MG63 (cell line): ENCODE results near the gene NXNL1. TPM values are rescaled to one million over a fixed set of nuclear protein-coding genes. Genes with fewer than 3 reads are reported as not detected.

Experiments
- DNase-seq: peaks from one replicate; pipeline ENCODE4 v3.0.0-alpha.2; 2020
- H3K27me3 ChIP-seq: fragments of 250-450 bp; sonication (Bioruptor Pico); 2 replicates; pipeline ENCODE4 v1.5.1; 2020; ENCODE audit warnings: mild to moderate bottlenecking, moderate library complexity
- H3K36me3 ChIP-seq: fragments of 250-450 bp; sonication (Bioruptor Pico); 2 replicates; pipeline ENCODE4 v1.5.1; 2020; ENCODE audit warnings: mild to moderate bottlenecking, moderate library complexity
- H3K4me3 ChIP-seq: fragments of 250-450 bp; sonication (Bioruptor Pico); 2 replicates; pipeline ENCODE4 v1.5.1; 2020; ENCODE audit warnings: mild to moderate bottlenecking, moderate library complexity
- H3K9me3 ChIP-seq: fragments of 250-450 bp; sonication (Bioruptor Pico); 2 replicates; pipeline ENCODE4 v1.5.1; 2020; ENCODE audit warnings: mild to moderate bottlenecking, moderate library complexity
- total RNA-seq: library from RNA; depleted of rRNA; stranded (reverse); fragments of >200 nt; shearing (Covaris generic); gene quantifications from 2 replicates; pipeline ENCODE4 v1.2.3, GENCODE V29; 2014; ENCODE audit warnings: low replicate concordance

NXNL1 gene
- total RNA-seq, 1 experiment from 2014 or later: not detected

DNA sequence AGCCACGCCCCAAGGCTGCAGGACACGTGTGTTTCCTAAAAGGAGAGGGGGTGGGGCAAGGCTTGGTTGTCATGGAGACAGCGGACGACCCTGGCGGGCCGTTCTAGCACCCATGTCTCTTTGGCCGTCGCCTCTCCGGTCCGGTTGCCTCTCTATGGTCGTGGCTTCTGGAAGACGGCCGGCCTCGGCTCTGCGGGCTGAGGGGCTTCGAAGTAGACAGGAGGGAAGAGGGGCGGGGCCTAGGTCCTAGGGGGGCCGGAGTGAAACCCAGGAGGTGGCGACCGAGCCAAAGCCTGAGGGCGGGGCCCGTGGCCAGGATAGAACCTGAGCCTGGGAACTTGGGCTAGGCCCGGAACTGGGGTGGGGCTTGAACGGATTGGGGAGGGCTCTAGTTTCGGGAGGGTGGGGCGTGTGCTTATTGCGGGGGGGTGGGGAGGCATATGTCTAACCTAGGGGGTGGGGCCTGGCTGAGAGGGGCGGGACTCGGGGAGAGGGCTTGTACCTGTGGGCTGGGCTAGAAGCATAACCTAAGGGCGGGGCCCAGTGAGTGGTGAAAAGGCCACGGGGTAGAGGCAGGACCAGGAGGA lies 8.8 kb upstream of the NXNL1 start:
- peak overlapping the region; percentile 72 for H3K4me3 ChIP-seq
- no peaks in the 10 kb centered on the region for H3K9me3 ChIP-seq
- no peaks in the 10 kb centered on the region for H3K36me3 ChIP-seq
- H3K27me3 ChIP-seq: no peaks in the 10 kb centered on the region
- peak; percentile 96 for DNase-seq

GRCh38 chr19:17469092-17469480 lies 8.4 kb upstream of the NXNL1 start:
- H3K27me3 ChIP-seq: no peaks in the 10 kb centered on the region
- no peak for DNase-seq
- H3K4me3 ChIP-seq: peak overlapping the region; percentile 72
- H3K36me3 ChIP-seq: no peaks in the 10 kb centered on the region
- no peaks in the 10 kb centered on the region for H3K9me3 ChIP-seq

DNA sequence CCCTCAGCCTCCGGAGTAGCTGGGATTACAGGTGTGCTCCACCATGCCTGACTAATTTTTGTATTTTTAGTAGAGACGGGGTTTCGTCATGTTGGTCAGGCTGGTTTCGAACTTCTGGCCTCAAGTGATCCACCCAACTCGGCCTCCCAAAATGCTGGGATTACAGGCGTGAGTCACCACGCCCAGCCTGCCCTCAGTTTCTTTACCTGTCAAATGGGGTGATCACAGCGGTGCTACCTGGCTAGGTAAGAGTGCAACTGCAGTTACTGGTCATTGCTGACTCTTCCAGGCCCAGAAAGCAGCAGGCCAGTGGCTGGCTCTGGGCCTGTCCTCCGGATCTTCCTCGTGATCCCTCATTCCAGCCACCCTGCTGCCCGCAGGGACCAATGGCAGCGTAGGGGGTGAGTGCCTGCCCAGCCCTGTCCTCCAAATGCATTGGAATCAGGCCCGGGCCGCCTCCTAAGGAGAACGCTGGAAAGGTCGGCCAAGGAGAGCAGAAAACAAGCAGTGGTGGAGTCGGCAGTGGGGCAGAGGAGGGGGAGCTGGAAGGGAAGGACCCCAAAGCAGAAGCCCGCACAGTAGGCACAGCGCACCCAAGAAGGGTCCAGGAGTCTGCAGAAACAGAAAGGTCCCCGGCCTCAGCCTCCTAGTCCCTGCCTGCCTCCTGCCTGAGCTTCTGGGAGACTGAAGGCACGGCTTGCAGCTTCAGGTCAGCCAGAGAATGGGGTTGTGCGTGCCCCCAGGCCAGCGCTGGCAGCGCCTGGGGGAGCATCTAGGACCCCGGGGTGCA lies 7.8 kb upstream of the NXNL1 start:
- no peak for DNase-seq
- Histone ChIP-seq H3K9me3 (no peaks in the 10 kb centered on the region), H3K4me3 (peak overlapping the region; percentile 72; the same call in 1 of the 2 replicates), H3K36me3 (no peaks in the 10 kb centered on the region), H3K27me3 (no peaks in the 10 kb centered on the region)

DNA sequence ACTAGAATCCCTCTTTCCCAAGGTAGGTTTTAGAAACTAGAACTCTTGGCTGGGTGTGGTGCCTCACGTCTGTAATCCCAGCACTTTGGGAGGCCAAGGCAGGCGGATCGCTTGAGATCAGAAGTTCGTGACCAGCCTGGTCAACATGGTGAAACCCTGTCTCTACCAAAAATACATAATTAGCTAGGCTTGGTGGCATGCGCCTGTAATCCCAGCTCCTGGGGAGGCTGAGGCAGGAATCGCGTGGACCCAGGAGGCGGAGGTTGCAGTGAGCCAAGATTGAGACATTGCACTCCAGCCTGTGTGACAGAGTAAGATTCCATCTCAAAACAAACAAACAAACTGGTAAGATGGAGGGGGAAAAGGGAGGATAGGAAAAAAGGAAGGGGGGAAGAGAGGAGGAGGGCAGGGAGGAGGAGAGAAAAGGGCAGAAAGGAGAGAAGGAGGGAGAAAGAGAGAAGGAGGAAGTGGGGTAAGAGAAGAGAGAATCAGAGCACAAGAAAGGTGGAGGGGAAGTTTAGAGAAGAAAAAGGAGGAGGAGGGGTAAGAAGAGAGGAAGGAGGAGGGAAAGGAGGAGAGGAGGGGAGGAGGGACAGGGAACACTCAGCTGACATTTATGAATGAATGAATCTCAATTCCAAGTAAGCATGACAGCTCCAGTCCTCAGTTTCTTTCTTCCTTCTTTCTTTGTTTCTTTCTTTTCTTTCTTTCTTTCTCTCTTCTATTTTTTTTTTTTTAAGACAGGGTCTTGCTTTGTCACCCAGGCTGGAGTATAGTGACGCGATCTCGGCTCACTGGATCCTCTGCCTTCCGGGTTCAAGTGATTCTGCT lies 7.0 kb upstream of the NXNL1 start:
- no peaks in the 10 kb centered on the region for H3K36me3 ChIP-seq
- no peaks in the 10 kb centered on the region for H3K27me3 ChIP-seq
- no peak overlapping the region for H3K4me3 ChIP-seq
- H3K9me3 ChIP-seq: no peaks in the 10 kb centered on the region
- DNase-seq: no peak

DNA sequence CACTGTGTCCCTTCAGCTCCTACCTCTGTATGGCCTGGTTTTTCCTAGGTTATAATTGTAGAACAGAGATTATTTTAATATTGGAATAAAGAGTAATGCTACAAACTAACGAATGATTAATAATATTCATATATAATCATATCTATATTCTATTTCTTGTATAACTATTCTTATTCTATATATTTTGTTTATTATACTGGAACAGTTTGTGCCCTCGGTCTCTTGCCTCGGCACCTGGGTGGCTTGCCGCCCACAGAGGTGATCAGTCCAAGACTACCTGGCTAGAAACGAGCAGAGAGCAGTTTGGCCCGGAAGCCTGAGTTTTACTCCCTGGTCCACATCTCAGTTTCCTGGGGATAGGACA lies 5.7 kb upstream of the NXNL1 start:
- DNase-seq: no peak
- Histone ChIP-seq H3K9me3 (no peaks in the 10 kb centered on the region), H3K27me3 (no peaks in the 10 kb centered on the region), H3K4me3 (no peak overlapping the region), H3K36me3 (no peaks in the 10 kb centered on the region)

DNA sequence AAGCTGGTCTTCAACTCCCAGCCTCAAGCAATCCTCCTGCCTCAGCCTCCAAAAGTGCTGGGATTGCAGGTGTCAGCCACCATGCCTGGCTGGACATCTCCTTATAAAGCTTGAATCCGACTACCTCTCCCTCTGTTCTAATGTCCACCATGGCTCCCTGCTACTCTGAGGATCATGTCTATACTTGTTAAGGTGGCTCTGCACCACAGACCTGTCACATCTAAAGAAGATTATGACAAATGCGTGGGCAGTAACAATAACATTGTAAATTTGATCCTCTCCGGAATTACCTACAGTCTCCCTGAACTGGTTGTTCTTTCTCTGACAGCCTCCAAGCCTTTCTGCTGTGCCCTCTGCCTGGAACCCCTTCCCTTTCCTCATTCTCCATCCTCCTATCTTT lies 1.8 kb downstream of the NXNL1 start:
- no peaks in the 10 kb centered on the region for H3K36me3 ChIP-seq
- H3K9me3 ChIP-seq: no peaks in the 10 kb centered on the region
- DNase-seq: no peak
- H3K4me3 ChIP-seq: no peak overlapping the region
- peaks cover 30% of the 10 kb centered on the region for H3K27me3 ChIP-seq

GRCh38 chr19:17457616-17458015 lies 3.1 kb downstream of the NXNL1 start:
- no peak overlapping the region for H3K4me3 ChIP-seq
- no peaks in the 10 kb centered on the region for H3K36me3 ChIP-seq
- DNase-seq: no peak
- peaks cover 34% of the 10 kb centered on the region for H3K27me3 ChIP-seq
- H3K9me3 ChIP-seq: no peaks in the 10 kb centered on the region; the same call in 1 of the 2 replicates

DNA sequence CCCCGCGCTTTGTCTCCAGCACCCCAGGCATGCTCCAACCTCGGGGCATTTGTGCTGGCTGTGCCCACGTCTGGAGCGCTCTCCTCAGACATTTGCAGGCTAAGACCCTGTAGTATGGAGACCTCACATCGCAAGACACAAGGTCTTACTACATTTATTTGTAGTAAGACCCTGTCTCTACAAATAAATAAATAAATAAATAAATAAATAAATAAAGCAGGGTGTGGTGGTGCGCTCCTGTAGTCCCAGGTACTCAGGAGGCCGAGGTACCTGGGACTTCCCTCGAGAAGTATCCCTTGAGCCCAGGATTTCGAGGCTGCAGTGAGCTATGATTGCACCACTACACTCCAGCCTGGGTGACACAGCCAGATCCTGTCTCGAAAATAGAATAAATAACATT lies 4.6 kb downstream of the NXNL1 start:
- no peak for DNase-seq
- H3K4me3 ChIP-seq: no peak overlapping the region

DNA sequence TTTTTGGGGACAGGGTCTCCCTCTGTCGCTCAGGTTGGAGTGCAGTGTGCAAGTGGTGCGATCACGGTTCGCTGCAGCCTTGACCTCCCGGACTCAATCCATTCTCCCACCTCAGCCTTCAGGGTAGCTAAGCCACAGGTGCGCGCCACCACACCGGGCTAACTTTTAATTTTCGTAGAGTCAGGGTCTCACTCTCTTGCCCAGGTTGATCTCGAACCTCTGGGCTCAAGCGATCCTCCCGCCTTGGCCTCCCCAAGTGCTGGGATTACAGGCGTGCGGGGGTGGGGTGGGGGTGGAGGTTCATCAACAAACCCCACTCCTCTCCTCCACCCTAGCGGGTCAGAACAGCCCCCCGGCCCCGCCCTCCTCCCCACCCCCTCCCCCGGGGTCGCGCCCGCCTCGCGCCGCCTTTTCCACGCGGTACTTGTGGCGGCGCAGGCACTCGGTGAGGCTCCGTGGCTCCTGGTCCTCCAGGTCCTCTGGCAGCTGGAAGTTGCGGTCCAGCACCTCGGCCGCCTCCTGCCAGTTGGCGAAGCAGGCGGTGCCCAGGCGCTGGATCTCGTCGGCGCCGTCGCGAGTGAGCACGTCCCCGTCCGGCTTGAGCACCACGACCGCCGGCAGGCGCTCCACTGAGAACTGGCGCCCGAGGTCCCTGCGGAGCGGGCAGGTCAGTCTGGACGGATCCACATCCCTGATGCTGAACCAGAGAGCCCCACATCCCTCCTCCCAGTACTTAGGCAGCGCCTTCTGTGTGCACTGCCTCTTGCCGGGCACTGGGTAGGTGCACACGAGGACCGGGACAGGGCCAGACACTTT lies 5.2 kb downstream of the NXNL1 start:
- Histone ChIP-seq H3K36me3 (no peaks in the 10 kb centered on the region), H3K27me3 (peaks cover 34% of the 10 kb centered on the region)
- no peak for DNase-seq

More for the DNA sequence above, 4.6 kb downstream of the NXNL1 start:
- Histone ChIP-seq H3K36me3 (no peaks in the 10 kb centered on the region), H3K9me3 (no peaks in the 10 kb centered on the region; the same call in 1 of the 2 replicates), H3K27me3 (peaks cover 34% of the 10 kb centered on the region)

GRCh38 chr19:17454576-17455071 lies 6.1 kb downstream of the NXNL1 start:
- Histone ChIP-seq H3K27me3 (peaks cover 38% of the 10 kb centered on the region), H3K9me3 (peaks cover 2% of the 10 kb centered on the region), H3K36me3 (no peaks in the 10 kb centered on the region), H3K4me3 (no peak overlapping the region)
- no peak for DNase-seq

More for the DNA sequence above, 5.2 kb downstream of the NXNL1 start:
- H3K9me3 ChIP-seq: no peaks in the 10 kb centered on the region; the same call in 1 of the 2 replicates
- no peak overlapping the region for H3K4me3 ChIP-seq

- H3K36me3 ChIP-seq: no peaks in the 10 kb centered on the region
- no peak for DNase-seq
- peaks cover 48% of the 10 kb centered on the region for H3K27me3 ChIP-seq
- no peak overlapping the region for H3K4me3 ChIP-seq
- peaks cover 2% of the 10 kb centered on the region for H3K9me3 ChIP-seq
These were observed 8.9 kb downstream of the NXNL1 start for GRCh38 chr19:17451820-17452219.

GRCh38 chr19:17450264-17451075 lies 10.3 kb downstream of the NXNL1 start:
- Histone ChIP-seq H3K36me3 (no peaks in the 10 kb centered on the region), H3K9me3 (peaks cover 2% of the 10 kb centered on the region), H3K27me3 (peaks cover 47% of the 10 kb centered on the region), H3K4me3 (no peak overlapping the region)
- DNase-seq: no peak

GRCh38 chr19:17448131-17448967 lies 12.4 kb downstream of the NXNL1 start, which contains the start of gene TMEM221:
TMEM221 (minus strand) TSS chr19:17448668; CDS start chr19:17448462, 206 bp downstream.
- H3K9me3 ChIP-seq: peaks cover 2% of the 10 kb centered on the region
- H3K27me3 ChIP-seq: peaks cover 34% of the 10 kb centered on the region
- H3K4me3 ChIP-seq: peak within 1 kb of the TSS; percentile 20
- no peaks in the 10 kb centered on the region for H3K36me3 ChIP-seq
- peak; percentile 36 for DNase-seq

DNA sequence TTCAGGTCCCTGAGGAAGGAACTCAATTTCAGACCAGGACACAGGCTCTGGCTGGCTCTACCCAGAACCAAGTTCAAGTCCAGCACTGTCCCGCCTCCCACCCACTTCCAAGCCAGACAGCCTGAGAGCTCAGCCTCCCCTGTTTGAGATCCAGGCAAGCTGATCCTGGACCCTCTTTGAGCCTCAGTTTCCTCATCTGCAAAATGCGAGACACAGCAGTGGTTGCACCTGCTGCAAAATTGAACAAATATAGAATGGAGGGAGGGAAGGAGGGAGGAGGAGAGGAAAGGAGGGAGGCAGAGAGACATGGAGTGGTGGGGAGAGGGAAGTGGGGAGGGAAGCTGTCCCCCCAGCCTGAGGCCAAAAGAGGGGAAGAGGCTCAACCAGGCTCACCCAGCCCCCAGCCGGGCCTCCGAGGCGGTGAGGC lies 13.0 kb downstream of the NXNL1 start:
- no peak overlapping the region for H3K4me3 ChIP-seq
- H3K27me3 ChIP-seq: peaks cover 34% of the 10 kb centered on the region
- peaks cover 2% of the 10 kb centered on the region; the same call in 1 of the 2 replicates for H3K9me3 ChIP-seq
- H3K36me3 ChIP-seq: no peaks in the 10 kb centered on the region
- no peak for DNase-seq
